ENCODE results near the gene ZNF532.
A peak's percentile ranks its signal among the peaks of the same experiment; 100 is the strongest.

Gene ZNF532

GRCh38 chr18:58951986-58952702 is 87.5 kb downstream of the ZNF532 start:
- FAIRE-seq = no peak

GRCh38 chr18:58952858-58953257 is 88.2 kb downstream of the ZNF532 start:
- peak; percentile 75 for FAIRE-seq

- FAIRE-seq = no peak
These were observed 89.0 kb downstream of the ZNF532 start for GRCh38 chr18:58953627-58954026.

- FAIRE-seq = no peak
These were observed 90.3 kb downstream of the ZNF532 start for GRCh38 chr18:58955001-58955400.

DNA sequence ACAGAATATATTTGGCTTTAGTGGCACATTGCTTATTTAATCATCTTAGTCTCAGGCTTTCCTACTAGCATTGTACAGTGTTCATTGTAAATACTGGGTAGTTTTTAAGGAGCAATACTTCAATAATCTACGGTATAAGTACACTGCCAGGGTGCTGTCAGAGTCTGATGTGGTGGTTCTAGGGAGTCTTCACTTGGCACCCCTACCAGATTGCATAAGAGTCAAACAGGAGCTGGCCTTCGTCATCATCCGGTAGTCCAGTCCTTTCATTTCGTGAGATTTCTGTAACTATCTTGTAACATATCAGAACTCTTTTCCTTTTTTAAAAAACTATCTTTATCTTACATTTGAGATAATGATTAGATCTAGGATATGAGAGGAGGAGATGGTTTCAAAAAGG is 91.1 kb downstream of the ZNF532 start:
- FAIRE-seq = no peak

DNA sequence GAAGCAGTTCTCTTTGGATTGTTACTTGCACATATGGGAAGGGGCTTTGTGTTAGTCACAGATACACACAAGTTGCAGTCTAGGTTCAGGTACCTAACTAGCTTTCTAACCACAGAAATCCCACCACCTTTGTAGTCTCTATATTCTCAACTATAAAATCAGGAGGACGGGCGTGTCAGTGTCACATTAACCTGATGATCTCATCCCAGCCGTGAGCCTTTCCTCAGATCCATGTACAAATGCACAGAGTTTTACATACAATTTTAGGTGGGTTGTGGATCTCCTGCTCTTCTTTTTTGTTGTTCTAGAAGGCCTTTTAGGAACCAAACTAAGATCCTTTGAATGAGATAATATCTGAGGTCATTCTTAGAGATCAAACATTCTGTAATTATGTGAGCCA is 94.0 kb downstream of the ZNF532 start:
- FAIRE-seq = no peak

DNA sequence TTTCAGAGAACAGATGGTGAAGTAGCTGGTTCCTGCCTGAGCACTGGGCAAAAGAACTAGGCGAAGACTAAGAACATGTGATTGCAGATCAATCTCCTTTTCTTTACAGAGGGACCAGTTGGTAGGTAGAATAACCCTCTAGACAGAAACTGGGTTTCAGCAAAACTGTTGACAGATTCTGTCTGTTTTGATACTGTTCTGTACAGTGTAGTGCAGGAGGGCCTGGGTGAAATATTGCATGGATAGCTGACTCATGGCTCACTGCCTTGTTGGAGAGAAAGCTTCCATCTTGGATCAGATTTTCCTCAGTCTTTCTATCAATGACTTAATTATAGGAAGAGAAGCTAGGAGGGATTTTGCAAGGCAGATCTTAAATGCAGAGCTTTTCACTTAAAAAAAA is 95.8 kb downstream of the ZNF532 start:
- no peak for FAIRE-seq

GRCh38 chr18:58960946-58961722 is 96.5 kb downstream of the ZNF532 start:
- no peak for FAIRE-seq

- no peak for FAIRE-seq
These were observed 97.7 kb downstream of the ZNF532 start for GRCh38 chr18:58962336-58962735.

DNA sequence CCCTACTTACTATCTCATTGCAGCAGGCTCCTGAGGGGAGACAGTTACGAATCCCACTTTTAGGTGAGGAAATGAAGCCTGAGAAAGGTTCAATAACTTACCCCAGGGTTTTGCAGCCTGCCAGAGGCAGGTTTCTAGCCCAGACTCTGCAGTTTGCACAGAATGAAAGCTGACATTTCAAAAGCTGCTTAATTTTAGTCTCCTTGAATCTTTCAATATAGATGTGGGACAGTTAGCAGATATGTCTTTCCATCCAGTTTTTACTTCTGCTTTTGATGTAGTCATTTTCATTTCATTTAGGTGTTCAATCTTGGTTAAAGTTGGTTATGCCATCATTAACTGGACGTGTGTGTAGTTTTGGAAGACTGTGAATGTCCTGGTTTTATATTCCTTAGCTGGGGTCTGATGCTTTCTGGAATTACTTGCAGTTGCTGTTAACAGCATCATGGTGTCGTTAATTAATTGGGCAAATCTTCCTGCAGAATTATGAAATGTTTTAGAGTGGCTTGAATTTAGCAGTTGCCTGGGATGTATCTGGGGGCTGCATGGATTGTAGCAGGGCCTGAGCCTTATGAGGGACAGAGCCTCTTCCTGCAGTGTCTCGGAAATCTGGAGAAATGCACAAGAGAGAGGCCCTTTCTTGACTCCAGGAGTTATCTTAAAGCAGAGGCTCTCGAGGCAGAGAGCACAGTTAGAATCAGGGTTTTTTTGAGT is 100.8 kb downstream of the ZNF532 start:
- FAIRE-seq = no peak

DNA sequence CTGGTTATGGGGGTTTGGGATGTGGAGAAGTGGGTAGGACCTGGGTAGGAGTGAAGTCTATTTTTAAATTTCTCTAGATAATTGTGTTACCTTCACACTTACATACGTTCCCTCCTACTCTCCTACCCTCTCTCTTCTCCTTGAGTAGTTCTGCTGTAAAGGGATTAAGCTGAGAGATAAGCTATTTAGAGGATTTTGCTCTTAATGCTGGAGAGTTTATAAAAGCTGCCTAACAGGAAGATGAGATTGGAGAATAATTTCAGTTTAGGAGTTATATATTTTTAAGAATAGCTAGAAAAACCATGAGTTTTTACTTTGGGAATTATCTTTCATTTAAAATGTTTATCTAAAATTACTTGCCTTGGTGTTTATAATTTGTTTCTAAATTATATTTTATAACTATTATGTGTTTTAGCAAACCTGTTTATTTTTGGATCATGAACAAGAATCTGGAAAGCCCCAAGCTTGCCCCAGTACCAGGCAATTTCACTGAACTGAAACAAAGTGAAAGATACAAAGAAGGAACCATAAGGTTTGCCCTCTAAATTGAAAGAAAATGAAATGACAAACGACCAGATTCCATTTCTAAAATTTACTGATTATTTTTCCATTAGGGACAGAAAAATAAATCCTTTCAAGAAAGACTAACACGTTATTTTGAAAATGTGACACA is 101.5 kb downstream of the ZNF532 start:
- no peak for FAIRE-seq

DNA sequence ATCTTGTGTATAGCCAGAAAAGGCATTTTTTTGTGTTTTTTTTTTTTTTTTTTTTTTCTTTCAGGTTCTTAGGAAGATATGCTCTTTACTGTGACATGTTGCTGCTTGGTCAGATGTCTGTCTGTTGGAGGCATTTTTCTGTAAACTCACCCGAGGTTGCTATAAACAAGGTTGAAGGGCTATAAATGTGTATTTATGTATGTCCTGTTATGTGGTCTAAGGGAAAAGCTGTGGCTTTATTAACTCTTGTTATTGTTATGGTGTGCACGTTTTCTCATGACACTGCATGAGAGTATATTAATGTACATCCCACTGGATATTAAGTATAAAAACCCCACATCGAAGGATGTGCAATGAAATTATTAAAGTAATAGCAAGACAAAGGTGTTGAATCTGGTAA is 102.0 kb downstream of the ZNF532 start:
- FAIRE-seq = peak; percentile 9

GRCh38 chr18:58967751-58968254 is 103.1 kb downstream of the ZNF532 start:
- FAIRE-seq = no peak

DNA sequence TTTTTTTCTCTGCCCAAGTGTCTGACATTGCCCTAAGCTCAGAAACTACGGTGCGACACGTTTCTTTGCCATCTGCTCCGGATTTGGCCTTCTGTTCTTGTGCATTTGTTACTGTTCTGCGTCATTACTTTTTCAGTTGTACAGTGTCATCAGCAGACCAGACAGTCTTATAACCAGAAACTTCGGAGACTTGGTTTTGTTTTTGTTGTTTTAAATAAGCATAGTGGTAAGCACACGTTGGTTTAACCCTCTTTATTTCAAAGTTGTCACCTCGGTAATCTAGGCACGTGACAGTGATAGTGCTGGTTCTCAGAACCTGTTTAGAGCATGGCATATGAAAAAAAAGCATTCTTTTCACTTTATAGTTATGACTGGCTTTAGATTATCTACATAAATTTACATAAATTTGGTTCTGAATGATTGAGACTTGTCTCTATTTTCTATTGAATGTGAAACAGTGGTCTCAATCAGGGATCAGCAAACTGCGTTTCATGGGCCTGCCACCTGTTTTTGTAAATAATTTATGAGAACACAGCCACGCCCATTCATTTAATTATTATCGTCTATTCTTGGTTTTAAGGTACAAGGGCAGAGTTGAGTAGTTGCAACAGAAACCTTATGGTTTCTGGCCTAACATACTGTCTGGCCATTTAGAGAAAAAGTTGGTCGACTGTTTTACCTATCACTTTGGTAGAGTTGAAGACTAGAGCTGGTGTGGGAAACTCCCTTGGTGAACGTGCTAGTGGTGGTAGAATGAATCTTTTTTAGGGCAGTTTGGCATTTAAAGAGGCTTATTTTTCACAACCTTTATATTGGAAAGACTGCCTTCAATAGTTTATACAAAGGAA is 106.5 kb downstream of the ZNF532 start:
- FAIRE-seq = no peak

DNA sequence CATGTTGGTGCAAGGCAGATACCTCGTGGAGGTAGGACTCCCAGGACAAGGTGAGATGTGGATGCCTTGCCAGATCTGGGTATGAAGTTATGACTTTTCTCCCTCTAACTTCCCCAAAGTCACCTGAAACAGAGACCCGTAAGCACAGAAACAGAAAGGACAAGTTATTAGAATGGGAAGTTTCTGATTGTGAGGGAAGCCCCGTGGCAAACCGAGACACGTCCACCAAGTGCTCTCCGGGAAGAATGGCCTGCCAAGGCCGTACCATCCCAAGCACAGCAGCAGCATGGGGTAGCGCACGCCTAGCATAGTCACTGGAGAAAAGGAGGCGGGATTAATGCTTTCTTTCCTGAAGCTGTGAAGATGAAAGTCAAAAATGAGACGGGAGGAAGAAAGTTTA is 110.6 kb downstream of the ZNF532 start:
- no peak for FAIRE-seq

DNA sequence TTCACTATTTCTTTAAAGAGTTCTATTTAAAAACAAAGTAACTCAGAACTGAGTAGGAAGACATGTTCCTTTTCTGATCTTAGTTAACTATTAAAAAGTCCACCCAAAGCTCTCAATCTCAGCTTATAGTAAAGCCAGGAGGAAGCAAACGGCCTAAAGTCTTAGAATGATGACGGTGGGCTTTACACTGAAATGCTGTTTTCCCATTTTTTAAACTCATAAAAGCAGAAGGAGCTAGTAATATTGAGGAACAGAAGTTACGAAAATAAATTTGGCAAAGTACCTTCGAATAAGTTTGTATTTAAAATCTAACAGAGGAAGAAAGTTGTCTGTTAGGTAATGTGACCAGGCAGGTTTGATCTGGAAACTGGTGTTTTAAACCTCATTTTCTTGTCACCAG is 111.1 kb downstream of the ZNF532 start:
- FAIRE-seq = no peak

DNA sequence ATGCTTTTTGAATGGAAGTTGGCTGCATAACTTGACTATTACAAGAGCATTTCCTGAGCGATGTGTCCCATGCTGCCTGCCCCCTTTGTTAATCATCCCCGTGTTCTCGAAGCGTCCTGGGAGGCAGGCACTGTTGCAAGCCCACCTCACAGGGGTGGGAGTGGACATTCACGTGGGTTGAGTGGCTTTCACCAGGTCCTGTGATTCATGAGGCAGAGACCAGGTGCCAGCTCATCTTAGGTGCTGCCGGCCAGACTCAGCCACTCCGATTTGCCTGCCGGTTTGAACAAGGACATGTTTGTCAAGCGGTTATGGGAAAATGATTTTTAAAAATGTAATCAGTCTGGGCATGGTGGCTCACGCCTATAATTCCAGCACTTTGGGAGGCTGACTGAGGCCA is 112.5 kb downstream of the ZNF532 start:
- no peak for FAIRE-seq

GRCh38 chr18:58977801-58978200 is 113.1 kb downstream of the ZNF532 start:
- FAIRE-seq = no peak

- FAIRE-seq = no peak
These were observed 114.2 kb downstream of the ZNF532 start for GRCh38 chr18:58978916-58979315.

DNA sequence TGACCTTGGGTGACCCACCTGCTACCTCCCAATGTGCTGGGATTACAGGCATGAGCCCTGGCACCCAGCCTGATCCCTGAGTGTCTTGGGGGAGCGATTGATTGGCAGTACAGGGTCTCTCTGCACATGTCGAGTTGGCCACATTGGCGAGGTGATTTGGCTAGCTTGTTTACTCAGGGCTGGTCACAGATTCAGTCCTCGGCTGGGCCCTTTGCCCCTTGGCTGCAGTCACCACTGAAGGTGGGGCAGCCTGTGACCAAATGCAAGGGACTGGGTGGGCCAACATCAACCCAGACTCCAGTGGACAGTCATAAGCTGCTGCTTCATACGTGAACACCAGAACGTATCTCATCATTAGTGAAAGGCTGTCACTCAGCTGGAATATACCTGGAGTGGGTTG is 114.9 kb downstream of the ZNF532 start:
- FAIRE-seq = no peak

- no peak for FAIRE-seq
These were observed 116.3 kb downstream of the ZNF532 start for GRCh38 chr18:58980991-58981390.
